GM19397 (cell line): Measurements from ENCODE around the gene CMKLR1.

ENCODE experiments used
- ATAC-seq: cut with Tn5 transposase; IDR thresholded peaks from one replicate; pipeline ENCODE4 v1.9.1; 2021; ENCODE audit warnings: mild to moderate bottlenecking, moderate library complexity; ENCODE audit not compliant: unreplicated experiment

The CMKLR1 gene

GRCh38 chr12:108302016-108302402 lies 37.1 kb downstream of the CMKLR1 start:
- no peak for ATAC-seq

GRCh38 chr12:108301346-108301745 lies 37.8 kb downstream of the CMKLR1 start:
- ATAC-seq: no peak

GRCh38 chr12:108299980-108300696 lies 39.0 kb downstream of the CMKLR1 start:
- ATAC-seq: no peak

- ATAC-seq: no peak
Measured at GRCh38 chr12:108299516-108299915, 39.6 kb downstream of the CMKLR1 start.

GRCh38 chr12:108298761-108299275 lies 40.3 kb downstream of the CMKLR1 start:
- no peak for ATAC-seq

GRCh38 chr12:108297895-108298760 lies 41.0 kb downstream of the CMKLR1 start:
- no peak for ATAC-seq

- ATAC-seq: no peak
Measured at GRCh38 chr12:108297424-108297823, 41.7 kb downstream of the CMKLR1 start.

- ATAC-seq: no peak
Measured at GRCh38 chr12:108296945-108297344, 42.2 kb downstream of the CMKLR1 start.

- no peak for ATAC-seq
Measured at GRCh38 chr12:108295641-108296040, 43.5 kb downstream of the CMKLR1 start.

- ATAC-seq: no peak
Measured at GRCh38 chr12:108289350-108290161, 49.6 kb downstream of the CMKLR1 start.

GRCh38 chr12:108287227-108287626 lies 51.9 kb downstream of the CMKLR1 start:
- ATAC-seq: no peak

GRCh38 chr12:108285016-108285415 lies 54.1 kb downstream of the CMKLR1 start:
- ATAC-seq: no peak

- no peak for ATAC-seq
Measured at GRCh38 chr12:108284163-108284562, 54.9 kb downstream of the CMKLR1 start.

- ATAC-seq: no peak
Measured at GRCh38 chr12:108282676-108283075, 56.4 kb downstream of the CMKLR1 start.

- ATAC-seq: no peak
Measured at GRCh38 chr12:108282160-108282559, 57.0 kb downstream of the CMKLR1 start.

GRCh38 chr12:108277613-108278012 lies 61.5 kb downstream of the CMKLR1 start:
- no peak for ATAC-seq

GRCh38 chr12:108273217-108273616 lies 65.9 kb downstream of the CMKLR1 start:
- no peak for ATAC-seq

GRCh38 chr12:108271951-108272872 lies 66.9 kb downstream of the CMKLR1 start:
- no peak for ATAC-seq

GRCh38 chr12:108270849-108271143 lies 68.3 kb downstream of the CMKLR1 start:
- ATAC-seq: no peak
